Right lobe of liver (tissue), 4 donors: ENCODE results near the gene ERFE.

Experiments used
- POLR2A ChIP-seq: fragments of 450-650 bp; IDR thresholded peaks from one replicate; pipeline ENCODE4 v1.6.1; 2017; ENCODE audit warnings: antibody characterized with exemption, mild to moderate bottlenecking
- TF ChIP-seq, protein P1 (sequence below), 4 donors: fragments of 200-600 bp in 3 of 4; fragments of 450-650 bp in 1 of 4; IDR thresholded peaks; one replicate each; pipeline versions ENCODE4 v1.5.1 to v1.8.0; 2016 to 2022; ENCODE audit warnings: antibody characterized with exemption in 4 of 4, mild to moderate bottlenecking in 2 of 4
- donor health status: DM: no; HTN: no; CAD: no.
- donor health status: DM: no; HTN: no; CAD: no.
- donor health status: DM: no; HTN: yes; CAD: no.

GRCh38 chr2:238164906-238165287 is 6.1 kb downstream of the ERFE start:
- TF ChIP-seq, protein P1, sequence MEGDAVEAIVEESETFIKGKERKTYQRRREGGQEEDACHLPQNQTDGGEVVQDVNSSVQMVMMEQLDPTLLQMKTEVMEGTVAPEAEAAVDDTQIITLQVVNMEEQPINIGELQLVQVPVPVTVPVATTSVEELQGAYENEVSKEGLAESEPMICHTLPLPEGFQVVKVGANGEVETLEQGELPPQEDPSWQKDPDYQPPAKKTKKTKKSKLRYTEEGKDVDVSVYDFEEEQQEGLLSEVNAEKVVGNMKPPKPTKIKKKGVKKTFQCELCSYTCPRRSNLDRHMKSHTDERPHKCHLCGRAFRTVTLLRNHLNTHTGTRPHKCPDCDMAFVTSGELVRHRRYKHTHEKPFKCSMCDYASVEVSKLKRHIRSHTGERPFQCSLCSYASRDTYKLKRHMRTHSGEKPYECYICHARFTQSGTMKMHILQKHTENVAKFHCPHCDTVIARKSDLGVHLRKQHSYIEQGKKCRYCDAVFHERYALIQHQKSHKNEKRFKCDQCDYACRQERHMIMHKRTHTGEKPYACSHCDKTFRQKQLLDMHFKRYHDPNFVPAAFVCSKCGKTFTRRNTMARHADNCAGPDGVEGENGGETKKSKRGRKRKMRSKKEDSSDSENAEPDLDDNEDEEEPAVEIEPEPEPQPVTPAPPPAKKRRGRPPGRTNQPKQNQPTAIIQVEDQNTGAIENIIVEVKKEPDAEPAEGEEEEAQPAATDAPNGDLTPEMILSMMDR (IDR thresholded peaks at IDR 0.05) = no peak
- TF ChIP-seq POLR2A = no peak
